GM21367 (cell line): Measurements from ENCODE around the gene YPEL1.
"Not testable (repeated sequence)": the region's sequence is repeated elsewhere in the genome, so short reads cannot be mapped to it uniquely, and the experiment has no call there.

Source experiments
- ATAC-seq: cut with Tn5 transposase; IDR thresholded peaks from one replicate; pipeline ENCODE4 v1.9.1; 2021; ENCODE audit not compliant: unreplicated experiment

The YPEL1 gene

GRCh38 chr22:21721195-21721852 is 14.3 kb downstream of the YPEL1 start:
- not testable (repeated sequence) for ATAC-seq

GRCh38 chr22:21720191-21720859 is 15.3 kb downstream of the YPEL1 start:
- ATAC-seq = not testable (repeated sequence)

DNA sequence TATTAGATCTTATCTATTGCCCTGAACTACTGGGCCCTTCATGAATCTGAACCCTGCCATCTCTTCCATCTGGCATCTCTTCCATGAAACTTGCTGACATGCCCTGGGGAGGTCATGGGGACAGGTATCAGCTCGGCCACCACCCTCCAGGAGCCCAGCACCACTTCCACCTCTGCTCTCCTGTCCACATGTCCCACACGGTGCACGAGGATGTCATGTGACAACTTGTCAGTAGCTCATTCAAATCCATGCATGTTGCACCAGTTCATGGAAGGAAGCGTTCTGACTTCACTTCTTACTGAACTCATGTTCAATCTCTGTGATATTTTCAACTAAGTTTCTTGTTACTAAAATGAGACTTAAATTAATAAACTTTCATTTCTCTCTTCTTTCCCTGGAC is 16.6 kb downstream of the YPEL1 start:
- no peak for ATAC-seq

GRCh38 chr22:21718499-21718898 is 17.1 kb downstream of the YPEL1 start:
- ATAC-seq = no peak

DNA sequence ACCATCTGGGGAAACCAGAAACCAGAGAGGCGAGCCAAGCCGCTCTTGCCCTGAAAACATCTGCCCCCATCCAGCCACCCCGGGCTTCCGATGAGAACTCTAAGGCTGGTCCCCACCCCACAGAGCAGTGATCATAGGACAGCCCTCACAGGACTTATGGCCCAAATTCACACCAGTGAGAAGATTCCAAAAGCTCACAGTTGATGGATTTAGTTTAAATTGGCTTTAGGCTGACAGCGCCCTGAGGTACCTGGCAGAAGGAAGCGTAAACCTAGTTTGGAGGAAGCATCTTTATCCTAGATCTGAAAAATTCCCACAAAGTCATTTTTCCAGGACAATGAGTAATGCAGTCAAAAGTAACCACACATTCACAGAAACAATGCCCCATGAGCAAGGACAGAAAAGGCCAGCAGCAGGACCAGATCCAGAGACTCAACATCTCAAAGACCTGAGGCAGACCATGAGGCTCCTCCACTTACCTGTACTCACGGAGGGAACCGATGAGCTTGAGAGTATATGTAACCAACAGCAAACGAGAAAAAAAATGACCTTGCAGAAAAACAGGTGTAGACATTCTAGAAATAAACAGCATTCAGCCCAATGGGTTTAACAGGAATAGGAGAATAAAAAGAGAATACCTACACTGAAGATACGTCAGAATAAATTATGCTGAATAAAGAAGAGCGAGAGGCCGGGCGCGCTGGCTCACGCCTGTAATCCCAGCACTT is 19.0 kb downstream of the YPEL1 start:
- not testable (repeated sequence) for ATAC-seq

DNA sequence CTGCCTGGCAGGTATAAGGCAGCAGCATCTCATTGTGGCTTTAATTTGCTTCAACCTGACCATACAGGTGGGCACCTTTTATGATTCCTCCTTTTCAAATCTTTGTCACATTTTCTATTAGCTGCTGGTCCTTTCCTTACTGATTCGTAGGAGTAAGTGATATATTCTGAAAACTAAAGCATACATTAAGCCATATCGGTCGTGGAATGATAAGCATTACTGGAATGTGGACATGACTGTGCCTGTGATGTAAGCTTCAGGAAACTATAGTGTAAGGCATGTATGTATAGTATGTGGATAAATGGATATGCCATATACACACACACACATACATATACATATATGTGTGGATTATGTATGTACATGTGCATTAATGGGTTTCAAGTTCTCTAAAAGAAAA is 20.8 kb downstream of the YPEL1 start:
- no peak for ATAC-seq

GRCh38 chr22:21714059-21714770 is 21.4 kb downstream of the YPEL1 start:
- ATAC-seq = no peak

DNA sequence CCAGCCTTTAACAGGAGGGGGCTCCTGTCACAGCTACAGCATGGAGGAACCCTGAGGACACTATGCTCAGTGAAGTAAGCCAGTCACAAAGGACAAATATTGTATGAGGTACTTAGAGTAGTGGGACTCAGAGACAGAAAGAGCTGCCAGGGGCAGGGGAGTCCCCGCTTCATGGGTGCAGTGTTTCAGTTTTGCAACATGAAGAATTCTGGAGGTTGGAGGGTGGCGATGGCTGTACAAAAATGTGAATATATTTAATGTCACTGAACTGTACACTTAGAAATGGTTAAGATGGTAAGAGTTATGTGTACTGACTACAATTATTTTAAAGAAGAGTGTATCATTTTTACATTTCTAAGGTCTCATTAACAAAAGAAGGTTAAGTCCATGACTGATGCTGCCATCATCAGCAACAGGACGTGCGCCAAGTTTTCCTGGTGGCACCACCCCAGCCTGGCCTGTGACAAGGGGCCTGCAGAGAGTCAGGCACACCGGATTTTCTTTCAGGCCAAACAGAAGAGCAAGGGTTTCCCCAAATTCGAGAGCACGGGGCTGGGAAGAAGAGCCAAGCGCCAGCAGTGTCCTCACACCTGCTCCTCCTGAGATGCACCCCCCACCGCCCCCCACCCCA is 22.1 kb downstream of the YPEL1 start:
- ATAC-seq = no peak

DNA sequence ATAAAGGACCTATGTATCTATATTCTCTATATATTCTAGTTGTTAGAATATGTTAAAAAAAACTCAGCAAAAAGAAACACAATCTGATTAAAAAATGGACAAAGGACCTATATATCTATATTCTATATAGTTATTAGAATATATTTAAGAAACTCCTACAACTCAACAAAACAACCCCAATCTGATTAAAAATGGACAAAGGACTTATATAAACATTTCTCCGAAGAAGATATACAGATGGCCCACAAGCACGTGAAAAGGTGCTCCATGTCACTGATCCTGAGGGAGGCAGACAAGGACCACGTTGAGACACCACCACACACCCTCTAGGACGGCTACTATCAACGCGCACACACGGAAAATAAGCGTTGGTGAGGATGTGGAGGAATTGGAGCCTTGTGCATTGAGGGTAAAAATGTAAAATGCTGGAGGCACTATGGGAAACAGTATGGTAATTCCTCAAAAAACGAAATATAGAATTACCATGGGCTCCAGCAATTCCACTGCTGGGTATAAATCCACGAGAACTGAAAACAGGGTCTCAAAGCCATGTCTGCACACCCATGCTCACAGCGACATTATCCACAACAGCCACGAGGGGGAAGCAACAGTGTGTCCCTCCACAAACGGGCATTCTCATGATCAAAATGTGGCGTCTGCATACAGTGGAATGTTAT is 22.7 kb downstream of the YPEL1 start:
- ATAC-seq = no peak

DNA sequence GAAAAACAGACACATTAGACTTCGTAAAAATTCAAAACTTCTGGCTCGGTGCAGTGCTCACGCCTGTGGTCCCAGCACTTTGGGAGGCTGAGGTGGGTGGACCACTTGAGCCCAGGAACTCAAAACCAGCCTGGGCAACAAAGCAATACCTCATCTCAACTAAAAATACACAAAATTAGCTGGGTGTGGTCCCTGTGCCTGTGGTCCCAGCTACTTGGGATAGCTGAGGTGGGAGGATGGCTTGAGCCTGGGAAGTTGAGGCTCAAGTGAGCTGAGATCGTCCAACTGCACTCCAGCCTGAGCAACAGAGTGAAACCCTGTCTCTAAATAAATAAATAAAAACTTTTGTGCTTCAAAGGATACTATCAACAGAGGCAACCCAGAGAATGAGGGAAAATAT is 23.7 kb downstream of the YPEL1 start:
- no peak for ATAC-seq

GRCh38 chr22:21710156-21710555 is 25.4 kb downstream of the YPEL1 start:
- no peak for ATAC-seq

GRCh38 chr22:21709688-21710087 is 25.9 kb downstream of the YPEL1 start:
- ATAC-seq = no peak

GRCh38 chr22:21708960-21709359 is 26.6 kb downstream of the YPEL1 start:
- no peak for ATAC-seq

GRCh38 chr22:21707677-21708076 is 27.9 kb downstream of the YPEL1 start:
- no peak for ATAC-seq

- no peak for ATAC-seq
Measured at GRCh38 chr22:21703684-21704316, 31.8 kb downstream of the YPEL1 start.

GRCh38 chr22:21702700-21703683 is 32.6 kb downstream of the YPEL1 start:
- ATAC-seq = no peak

DNA sequence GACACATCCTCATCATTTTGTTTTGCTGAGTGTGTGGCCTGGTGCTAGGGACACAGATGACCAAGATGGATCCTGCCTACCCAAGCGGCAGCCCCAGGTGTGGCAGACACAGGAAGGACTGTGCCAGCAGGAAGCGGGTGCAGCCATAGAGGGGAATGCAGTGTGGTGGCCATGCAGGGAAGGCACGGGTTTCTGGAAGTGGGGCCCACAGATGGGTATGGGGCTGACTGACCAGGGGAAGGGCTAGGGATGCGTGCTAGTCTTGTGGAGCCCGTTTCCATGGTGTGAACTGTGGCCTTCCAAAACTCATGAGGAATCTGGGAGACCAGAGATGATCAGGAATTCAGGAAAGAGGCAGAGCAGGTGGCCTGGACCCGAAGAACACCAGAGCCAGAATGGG is 33.5 kb downstream of the YPEL1 start:
- no peak for ATAC-seq

- no peak for ATAC-seq
Measured at GRCh38 chr22:21701384-21701971, 34.1 kb downstream of the YPEL1 start.
